GM18868 (cell line): ENCODE measurements around the gene CYB5R4.
"Not testable (repeated sequence)": the region's sequence is repeated elsewhere in the genome, so short reads cannot be mapped to it uniquely, and the experiment has no call there.

Experiments used
- ATAC-seq: cut with Tn5 transposase; IDR thresholded peaks from one replicate; pipeline ENCODE4 v1.9.1; 2021; ENCODE audit warnings: mild to moderate bottlenecking, moderate library complexity; ENCODE audit not compliant: unreplicated experiment

CYB5R4 gene

DNA sequence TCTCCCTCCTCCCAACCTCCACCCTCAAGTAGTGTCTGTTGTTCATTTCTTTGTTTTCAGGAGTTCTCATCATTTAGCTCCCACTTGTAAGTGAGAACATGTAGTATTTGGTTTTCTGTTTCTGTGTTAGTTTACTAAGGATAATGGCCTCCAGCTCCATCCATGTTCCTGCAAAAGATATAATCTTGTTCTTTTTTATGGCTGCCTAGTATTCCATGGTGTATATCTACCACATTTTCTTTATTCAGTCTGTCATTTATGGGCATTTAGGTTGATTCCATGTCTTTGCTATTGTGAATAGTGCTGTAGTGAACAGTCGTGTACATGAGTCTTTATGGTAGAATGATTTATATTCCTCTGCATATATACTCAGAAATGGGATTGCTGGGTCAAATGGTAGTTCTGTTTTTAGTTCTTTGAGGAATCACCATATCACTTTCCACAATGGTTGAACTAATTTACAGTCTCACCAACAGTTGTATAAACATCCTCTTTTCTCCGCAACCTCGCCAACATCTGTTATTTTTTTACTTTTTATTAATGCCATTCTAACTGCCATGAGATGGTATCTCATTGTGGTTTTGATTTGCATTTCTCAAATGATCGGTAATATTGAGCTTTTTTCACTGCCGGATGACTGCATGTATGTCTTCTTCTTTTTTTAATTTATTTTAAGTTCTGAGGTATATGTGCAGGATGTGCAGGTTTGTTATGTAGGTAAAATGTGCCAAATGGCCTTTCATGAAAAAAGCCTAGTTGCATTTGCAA lies 48.3 kb downstream of the CYB5R4 start:
- not testable (repeated sequence) for ATAC-seq

DNA sequence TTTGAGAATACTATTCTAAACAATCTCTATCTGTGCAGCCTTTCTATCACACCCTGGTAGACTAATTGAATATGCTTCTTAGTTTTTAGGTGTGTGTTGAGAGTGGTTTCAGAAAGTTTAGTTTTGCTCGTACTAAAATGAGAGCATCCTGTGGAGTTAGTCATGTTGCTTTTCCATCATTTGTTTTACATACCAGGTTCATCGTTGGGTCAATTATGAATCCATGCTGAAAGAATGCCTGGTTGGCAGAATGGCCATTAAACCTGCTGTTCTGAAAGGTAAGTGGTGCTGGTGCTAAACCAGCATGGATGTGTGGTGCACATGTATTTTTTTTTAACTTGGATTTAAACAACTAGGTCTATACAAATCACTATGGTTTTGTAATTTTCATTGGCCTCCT lies 49.3 kb downstream of the CYB5R4 start:
- ATAC-seq: no peak

GRCh38 chr6:83911278-83911677 lies 51.8 kb downstream of the CYB5R4 start:
- ATAC-seq: no peak

DNA sequence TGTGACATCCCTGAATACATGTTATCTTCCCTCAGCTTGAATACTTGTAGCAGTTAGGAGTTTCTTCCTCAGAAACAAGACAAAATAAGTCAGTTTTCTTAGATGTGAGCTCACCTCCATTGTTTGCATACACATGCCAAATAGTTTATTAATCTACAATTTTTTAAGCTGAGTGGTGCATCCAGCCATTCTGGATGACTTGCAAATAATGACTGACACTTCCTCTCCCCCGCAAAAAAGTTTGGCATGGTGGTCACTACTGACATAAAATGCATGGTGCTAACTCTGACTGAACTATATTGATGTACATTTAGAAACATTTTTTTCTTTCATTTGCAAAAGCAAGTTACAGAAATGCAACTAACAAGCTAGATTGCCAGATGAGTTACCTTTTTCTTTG lies 55.5 kb downstream of the CYB5R4 start:
- ATAC-seq: no peak

DNA sequence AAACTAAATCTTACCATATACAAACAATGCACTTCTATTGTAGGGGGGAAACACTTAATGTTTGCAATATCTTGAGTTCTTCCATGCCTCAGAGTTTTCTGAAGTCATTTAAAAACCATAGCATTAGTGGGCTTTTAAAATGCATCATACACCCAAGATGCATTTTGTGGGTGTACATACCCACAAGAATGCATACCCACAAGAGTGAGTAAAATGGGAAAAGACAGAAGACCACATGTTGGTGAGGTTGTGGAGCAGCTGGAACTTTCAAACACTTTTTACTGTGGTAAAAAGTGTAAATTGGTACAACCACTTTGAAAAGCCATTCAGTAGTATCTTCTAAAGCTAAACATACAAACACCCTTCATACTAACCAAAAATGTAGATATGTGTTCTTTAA lies 57.5 kb downstream of the CYB5R4 start:
- no peak for ATAC-seq

GRCh38 chr6:83920017-83920416 lies 60.5 kb downstream of the CYB5R4 start:
- no peak for ATAC-seq

DNA sequence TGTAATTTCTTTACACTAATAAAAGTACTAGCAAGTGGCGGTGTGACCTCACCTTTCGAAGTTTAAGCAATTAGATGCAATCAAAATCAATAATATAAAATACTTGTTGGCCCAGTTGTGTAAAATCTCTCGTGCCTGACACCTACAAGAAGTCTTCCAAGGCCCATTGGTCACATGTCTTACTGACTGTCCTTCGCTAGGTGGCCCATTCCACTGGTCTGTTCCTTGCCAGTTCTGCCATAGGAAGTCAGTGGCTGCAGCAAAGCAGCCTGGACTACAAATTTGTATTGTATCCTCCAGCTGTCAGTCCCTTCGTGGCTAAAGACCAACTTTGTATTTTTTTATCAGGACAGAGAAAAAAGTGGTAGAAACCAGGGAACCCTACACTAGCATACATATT lies 61.8 kb downstream of the CYB5R4 start:
- no peak for ATAC-seq

GRCh38 chr6:83927470-83927869 lies 68.0 kb downstream of the CYB5R4 start:
- no peak for ATAC-seq

DNA sequence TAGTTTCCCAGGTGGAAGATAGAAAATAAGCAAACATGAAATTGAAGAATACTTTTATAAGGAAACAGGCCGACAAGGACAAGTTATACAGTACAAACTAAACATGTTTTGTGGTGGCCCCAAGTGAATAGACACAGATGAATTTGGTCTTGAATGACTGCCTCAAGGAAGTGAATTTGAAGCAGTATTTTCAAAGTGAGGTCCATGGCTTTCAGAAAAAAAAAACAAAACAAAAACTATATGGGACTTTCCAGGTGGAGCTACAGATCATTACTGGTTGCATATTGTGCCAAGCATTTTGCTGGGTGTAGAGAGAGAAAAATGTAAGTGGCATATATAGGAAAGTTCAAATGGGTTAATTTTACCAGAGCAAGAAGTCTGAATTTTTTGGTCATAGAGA lies 68.8 kb downstream of the CYB5R4 start:
- peak; percentile 81 for ATAC-seq

- ATAC-seq: not testable (repeated sequence)
These were observed 86.8 kb downstream of the CYB5R4 start for GRCh38 chr6:83946201-83946833.

- ATAC-seq: not testable (repeated sequence)
These were observed 88.5 kb downstream of the CYB5R4 start for GRCh38 chr6:83947983-83948382.

DNA sequence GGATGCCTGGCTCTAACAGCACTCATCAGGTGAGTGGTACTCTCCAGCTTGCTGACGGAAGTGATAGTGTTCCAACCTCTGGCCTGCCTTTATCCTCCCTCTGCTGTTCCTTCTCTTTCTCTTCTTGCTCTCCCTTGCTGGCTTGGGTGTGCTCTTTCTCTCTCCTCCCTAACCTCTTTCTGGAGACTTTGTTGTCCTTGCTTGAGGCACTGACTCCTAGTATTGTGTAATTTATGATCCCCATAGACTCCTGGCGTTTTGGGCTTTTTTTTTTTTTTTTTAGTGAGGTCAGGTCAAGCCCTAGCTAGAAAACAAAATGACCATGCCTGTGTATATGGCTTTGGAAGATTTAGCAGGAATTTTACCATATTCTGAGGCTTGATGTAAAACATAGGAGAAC lies 89.4 kb downstream of the CYB5R4 start:
- no peak for ATAC-seq

GRCh38 chr6:83951423-83951822 lies 91.9 kb downstream of the CYB5R4 start:
- ATAC-seq: not testable (repeated sequence)

- no peak for ATAC-seq
These were observed 93.3 kb downstream of the CYB5R4 start for GRCh38 chr6:83952830-83953229.

DNA sequence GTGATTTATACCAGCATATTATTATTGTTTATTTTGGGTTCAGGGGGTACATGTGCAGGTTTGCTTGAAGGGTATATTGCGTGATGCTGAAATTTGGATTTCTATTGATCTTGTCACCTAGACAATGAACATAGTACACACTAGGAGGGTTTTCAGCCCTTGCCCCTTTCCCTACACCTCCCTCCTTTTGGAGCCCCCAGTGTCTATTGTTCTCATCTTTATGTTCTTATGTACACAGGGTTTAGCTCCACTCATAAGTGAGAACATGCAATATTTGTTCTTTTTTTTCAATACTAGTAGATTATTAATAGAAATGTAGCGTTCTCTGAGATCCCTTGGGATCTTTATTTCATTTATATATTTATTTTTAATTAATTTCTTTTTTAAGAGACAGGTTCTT lies 94.9 kb downstream of the CYB5R4 start:
- no peak for ATAC-seq

DNA sequence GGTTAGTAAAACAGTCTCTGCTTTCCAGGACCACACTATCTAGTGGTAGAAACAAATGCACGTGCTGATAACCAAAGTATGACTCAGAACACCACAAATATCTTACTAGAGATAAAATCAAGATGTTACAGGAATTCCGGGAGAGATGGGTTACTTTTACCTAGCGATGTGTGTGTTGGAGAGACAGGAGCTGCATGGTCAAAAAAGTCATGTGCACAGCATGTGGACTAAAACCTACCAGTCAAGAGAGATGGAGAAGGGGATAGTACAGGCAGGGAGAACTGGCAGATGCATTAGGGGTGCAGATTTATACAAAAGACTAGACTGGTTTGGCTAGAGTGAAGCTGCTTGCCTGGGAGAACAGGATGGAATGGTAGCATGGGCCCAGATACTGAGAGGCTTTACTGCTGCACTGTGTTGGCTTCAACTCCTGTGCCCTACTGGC lies 98.8 kb downstream of the CYB5R4 start:
- ATAC-seq: no peak

DNA sequence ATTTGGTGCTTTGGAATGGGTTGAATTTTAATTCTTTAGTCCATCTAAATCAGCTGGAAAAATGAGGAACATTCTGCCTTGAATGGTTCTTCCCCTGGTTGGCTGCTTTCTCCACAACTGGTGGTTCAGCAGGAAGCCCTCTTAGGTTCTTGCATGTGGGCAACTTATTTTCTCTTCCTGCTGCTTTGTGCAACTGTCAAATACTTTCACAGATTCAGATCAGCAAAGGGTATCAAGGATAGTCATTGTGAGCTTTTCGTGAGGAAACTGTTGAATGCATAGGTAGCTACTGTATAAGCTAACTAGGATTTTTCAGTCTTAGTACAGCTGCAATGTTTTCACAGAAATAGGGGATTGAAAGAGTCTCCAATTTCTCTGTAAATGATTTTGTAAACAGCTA lies 101.2 kb downstream of the CYB5R4 start:
- no peak for ATAC-seq

DNA sequence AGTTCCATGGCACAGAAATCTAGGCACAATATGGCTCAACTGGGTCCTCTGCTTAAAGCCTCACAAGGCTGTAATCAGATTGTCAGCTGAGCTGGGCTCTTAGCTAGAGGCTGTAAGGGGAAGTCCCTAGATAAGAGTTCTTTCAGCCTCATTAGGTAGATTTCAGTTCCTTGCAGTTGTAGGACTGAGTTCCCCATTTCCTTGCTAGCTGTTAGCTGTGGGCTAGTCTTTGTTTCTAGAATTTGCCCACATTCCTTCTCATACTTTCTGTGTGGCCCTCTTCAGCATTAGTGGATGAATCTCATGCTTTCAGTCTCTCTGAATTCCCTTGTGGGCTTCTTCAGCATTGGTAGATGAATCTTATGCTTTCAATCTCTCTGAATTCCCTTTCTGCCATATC lies 103.1 kb downstream of the CYB5R4 start:
- ATAC-seq: peak; percentile 96

- ATAC-seq: no peak
These were observed 107.0 kb downstream of the CYB5R4 start for GRCh38 chr6:83966539-83966938.

- no peak for ATAC-seq
These were observed 111.1 kb downstream of the CYB5R4 start for GRCh38 chr6:83970582-83970981.

DNA sequence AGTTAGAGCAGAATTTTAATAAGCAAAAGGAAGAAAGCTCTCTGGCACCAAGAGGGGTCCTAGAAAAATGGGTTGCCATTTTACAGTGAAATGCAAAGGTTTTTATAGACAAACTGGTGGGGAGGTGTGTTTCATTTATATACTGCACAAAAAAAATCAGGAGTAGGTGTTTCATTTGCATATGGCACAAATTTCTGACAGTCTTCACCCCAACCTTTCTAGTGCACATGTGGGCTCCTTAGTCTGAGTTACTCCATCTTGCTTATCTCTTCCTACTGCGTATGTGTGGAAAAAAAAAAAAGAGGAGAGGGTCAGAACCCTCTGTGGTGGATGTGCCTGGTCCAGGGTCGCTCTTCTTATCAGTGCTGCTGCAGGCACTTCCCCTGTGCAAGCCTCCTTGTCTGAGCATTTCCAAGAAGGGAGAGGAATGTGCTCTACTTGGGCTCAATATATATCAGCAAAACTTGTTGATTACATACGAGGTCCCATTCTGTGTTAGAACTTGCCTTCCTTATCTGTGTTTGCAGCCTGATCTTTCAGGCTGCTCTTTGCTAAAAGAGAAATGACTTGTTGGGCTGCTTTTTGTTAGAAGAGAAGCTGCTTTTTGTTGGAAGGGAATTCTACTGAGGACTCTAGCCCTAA lies 115.0 kb downstream of the CYB5R4 start:
- no peak for ATAC-seq
